ENCODE results near the gene ZNF101. TPM values are rescaled to one million over a fixed set of nuclear protein-coding genes. Genes with fewer than 3 reads are reported as not detected.

The ZNF101 gene
- total and polyA plus RNA-seq, 2 of the 4 experiments (the other 2 are of a cell fraction), result 2.8 to 7.3 TPM

- intact Hi-C loops (cut with micrococcal nuclease), result no loop called here
- Histone ChIP-seq H2BK120ac (ENCODE audit: low read depth, low read length) (no peak overlapping the region), H3K27me3 (ENCODE audit: control insufficient read depth, insufficient read depth, low read length) (no peaks in the 10 kb centered on the region), H3K14ac (replicated peaks; ENCODE audit: low read depth, low read length) (no peak overlapping the region), H4K8ac (ENCODE audit: low read depth in 2 of 2, low read length in 2 of 2) (no peak overlapping the region), H3K56ac (ENCODE audit: extremely low read depth, insufficient read depth, low read length) (no peak overlapping the region), H3K79me1 (ENCODE audit: low read depth in 1 of 2, low read length in 2 of 2) (peaks cover 3 to 19% of the 10 kb centered on the region in 2 experiments), H3K9ac (ENCODE audit: low read depth, low read length) (no peak overlapping the region), H4K91ac (ENCODE audit: insufficient read depth, low read depth, low read length) (no peak overlapping the region), H3K9me1 (ENCODE audit: insufficient read depth, low read length) (peaks cover 3% of the 10 kb centered on the region; the same call in 1 of the 2 replicates), H2BK15ac (ENCODE audit: low read depth, low read length) (no peak overlapping the region), H3K4me1 (ENCODE audit: control insufficient read depth, insufficient read depth, low read length) (0 out of 2 replicates have a peak, but pooled peaks cover 2% of the 10 kb centered on the region), H3K27ac (ENCODE audit: insufficient read depth, low read length) (no peak overlapping the region), H2AK5ac (ENCODE audit: low read depth, low read length) (no peak overlapping the region), H3K4ac (ENCODE audit: low read depth, low read length) (no peak overlapping the region), H4K20me1 (ENCODE audit: insufficient read depth, low read length) (0 out of 2 replicates have a peak, but pooled peaks cover 3% of the 10 kb centered on the region), H3K23ac (ENCODE audit: low read depth, low read length) (no peak overlapping the region), H3K36me3 (ENCODE audit: control insufficient read depth, insufficient read depth, low read length) (peaks cover 39% of the 10 kb centered on the region), H2BK20ac (ENCODE audit: low read depth, low read length) (no peak overlapping the region), H3K4me2 (ENCODE audit: low read depth, low read length) (no peak overlapping the region), H2AFZ (replicated peaks; ENCODE audit: low read length, poor library complexity) (no peak overlapping the region), H2AK9ac (replicated peaks; ENCODE audit: low read depth, low read length, poor library complexity) (no peak overlapping the region), H2BK5ac (ENCODE audit: low read depth, low read length, poor library complexity, severe bottlenecking) (no peak overlapping the region), H3K9me3 (ENCODE audit: control insufficient read depth, insufficient read depth, low read length) (no peaks in the 10 kb centered on the region), H3K18ac (ENCODE audit: low read depth, low read length) (no peak overlapping the region), H3K4me3 (ENCODE audit: insufficient read depth, low read depth, low read length) (no peak overlapping the region), H4K5ac (ENCODE audit: low read depth, low read length) (no peak overlapping the region)
- CTCF ChIA-PET, result no interaction called here
- ATAC-seq (ENCODE audit: low read depth), result no peak
- WGBS, 2 experiments (ENCODE audit: extremely low coverage in 2 of 2, insufficient read length in 1 of 2), result 97% methylated on average over 6 of the region's 17 CpGs; no CpG with 5 or more reads in 1 of the 2 experiments
- BruUV-seq (replicated peaks), result TSS peak; percentile 71
- TF ChIP-seq CHD1 (IDR thresholded peaks at IDR 0.05; ENCODE audit: low read depth, low read length), result no peak
- no peak for TF ChIP-seq BHLHE40 (IDR thresholded peaks at IDR 0.05; ENCODE audit: low read depth, low read length)
- TF ChIP-seq RCOR1 (IDR thresholded peaks at IDR 0.05; ENCODE audit: insufficient replicate concordance, low read length), result no peak
- no peak for TF ChIP-seq FOS (IDR thresholded peaks at IDR 0.05; ENCODE audit: low read depth, low read length)
- no peak for TF ChIP-seq RFX5 (IDR thresholded peaks at IDR 0.05; ENCODE audit: low read depth, low read length)
- TF ChIP-seq NFE2L2 (IDR thresholded peaks at IDR 0.05; ENCODE audit: low read depth, low read length), result no peak
- no peak for TF ChIP-seq RAD21 (IDR thresholded peaks at IDR 0.05; ENCODE audit: low read length)
- TF ChIP-seq MAZ (IDR thresholded peaks at IDR 0.05; ENCODE audit: borderline replicate concordance, low read depth, low read length), result no peak
- TF ChIP-seq ELK1 (IDR thresholded peaks at IDR 0.05; ENCODE audit: borderline replicate concordance, low read depth, low read length), result no peak
- TF ChIP-seq POLR2A (IDR thresholded peaks at IDR 0.05; ENCODE audit: low read depth, low read length), result no peak
- TF ChIP-seq CEBPB (IDR thresholded peaks at IDR 0.05; ENCODE audit: low read depth, low read length), result no peak
- TF ChIP-seq MXI1 (IDR thresholded peaks at IDR 0.05; ENCODE audit: borderline replicate concordance, low read depth, low read length), result no peak
- TF ChIP-seq SMC3 (IDR thresholded peaks at IDR 0.05; ENCODE audit: low read depth, low read length), result no peak
- TF ChIP-seq MAFK (IDR thresholded peaks at IDR 0.05; ENCODE audit: low read depth, low read length), result no peak
- TF ChIP-seq CTCF (conservative IDR thresholded peaks at IDR 0.05; ENCODE audit: low read depth, low read length), result no peak
- TF ChIP-seq USF2 (IDR thresholded peaks at IDR 0.05; ENCODE audit: low read depth, low read length), result no peak
- dilution Hi-C loops (cut with HindIII; ENCODE audit: low sequenced_read_pairs, unreplicated experiment), result no loop called here
- POLR2A ChIA-PET (ENCODE audit: unreplicated experiment), result no interaction called here
- no peak for DNase-seq
- in situ Hi-C loops (cut with MboI; ENCODE audit: low sequenced_read_pairs), result loop anchor here (25.0 kb wide), 1 partner anchor 258 kb away; no protein-coding TSS in a partner anchor
Measured at GRCh38 chr19:19645233-19645870, 23.3 kb upstream of the ZNF101 start.
